A673 (cell line): ENCODE measurements around the gene FAM118B. TPM values are rescaled to one million over a fixed set of nuclear protein-coding genes. Genes with fewer than 3 reads are reported as not detected.
A peak's percentile ranks its signal among the peaks of the same experiment; 100 is the strongest.

Experiments used
- BruUV-seq: library from RNA; stranded (reverse); fragments of 400-500 nt; replicated peaks from 2 replicates; lab custom pipeline; 2021; lab: Mats Ljungman, UMichigan
- CTCF ChIA-PET: fragments of 300-600 bp; sonication (Branson Sonifier 250); formaldehyde crosslinking; loops from one replicate; lab custom pipeline; 2022; ENCODE audit warnings: antibody characterized with exemption; lab: Charles Lee
- POLR2A ChIA-PET: fragments of 300-600 bp; sonication (Branson Sonifier 250); formaldehyde crosslinking; loops from one replicate; lab custom pipeline; 2022; ENCODE audit warnings: antibody characterized with exemption; ENCODE audit not compliant: low non-redundant PET; lab: Charles Lee
- DNase-seq: peaks from one replicate; pipeline ENCODE4 v3.0.0-alpha.2; 2015; ENCODE audit warnings: low spot score
- H3K27ac ChIP-seq: fragments of 200-600 bp; sonication (generic); 2 replicates; pipeline ENCODE4 v1.5.1; 2016; ENCODE audit warnings: mixed run types, low read depth, mild to moderate bottlenecking, mixed read lengths, antibody characterized with exemption, low read length; ENCODE audit not compliant: poor library complexity, severe bottlenecking
- H3K27me3 ChIP-seq: fragments of 200-600 bp; sonication (generic); replicated peaks from 2 replicates; pipeline ENCODE4 v1.6.1; 2017; ENCODE audit warnings: mixed run types, low read depth, mild to moderate bottlenecking, mixed read lengths, antibody characterized with exemption, low read length; ENCODE audit not compliant: insufficient read depth, poor library complexity
- H3K36me3 ChIP-seq: fragments of 200-600 bp; sonication (generic); 2 replicates; pipeline ENCODE4 v1.6.1; 2016; ENCODE audit warnings: mixed run types, mild to moderate bottlenecking, mixed read lengths, antibody characterized with exemption, low read length; ENCODE audit not compliant: insufficient read depth, poor library complexity, severe bottlenecking
- H3K4me1 ChIP-seq: fragments of 200-600 bp; sonication (generic); 2 replicates; pipeline ENCODE4 v1.6.1; 2017; ENCODE audit warnings: mixed run types, mild to moderate bottlenecking, mixed read lengths, antibody characterized with exemption, low read length; ENCODE audit not compliant: insufficient read depth, poor library complexity, severe bottlenecking
- H3K4me3 ChIP-seq: fragments of 200-600 bp; sonication (generic); 2 replicates; pipeline ENCODE4 v1.5.1; 2016; ENCODE audit warnings: low read depth, mixed run types, mild to moderate bottlenecking, mixed read lengths, low read length; ENCODE audit not compliant: poor library complexity, severe bottlenecking
- H3K9me3 ChIP-seq: fragments of 200-600 bp; sonication (generic); 2 replicates; pipeline ENCODE4 v1.6.1; 2016; ENCODE audit warnings: mixed run types, low read depth, mild to moderate bottlenecking, mixed read lengths, antibody characterized with exemption, low read length; ENCODE audit not compliant: poor library complexity, severe bottlenecking
- EZH2 ChIP-seq: fragments of 200-600 bp; sonication (generic); IDR thresholded peaks from 2 replicates; pipeline ENCODE4 v1.6.1; 2017; ENCODE audit warnings: borderline replicate concordance, low read depth, mild to moderate bottlenecking, mixed read lengths, antibody characterized with exemption, low read length; ENCODE audit not compliant: poor library complexity, severe bottlenecking
- intact Hi-C: fragments of 100-400 bp; cut with micrococcal nuclease; formaldehyde crosslinking; loops from one replicate; pipeline ENCODE4 v1.10.0; 2022; ENCODE audit not compliant: unreplicated experiment
- total RNA-seq: library from RNA; stranded (reverse); gene quantifications from 2 replicates; pipeline ENCODE4 v1.2.3, GENCODE V29; 2021
- TF ChIP-seq, protein P1 (sequence below): fragments of 300-800, 200-600 bp; sonication (generic); conservative IDR thresholded peaks from 2 replicates; pipeline ENCODE4 v1.5.1; 2017; ENCODE audit warnings: low read depth, mild to moderate bottlenecking, antibody characterized with exemption, low read length, moderate library complexity, mixed read lengths

FAM118B gene
- total RNA-seq, 1 experiment from 2014 or later = 34.8 TPM

DNA sequence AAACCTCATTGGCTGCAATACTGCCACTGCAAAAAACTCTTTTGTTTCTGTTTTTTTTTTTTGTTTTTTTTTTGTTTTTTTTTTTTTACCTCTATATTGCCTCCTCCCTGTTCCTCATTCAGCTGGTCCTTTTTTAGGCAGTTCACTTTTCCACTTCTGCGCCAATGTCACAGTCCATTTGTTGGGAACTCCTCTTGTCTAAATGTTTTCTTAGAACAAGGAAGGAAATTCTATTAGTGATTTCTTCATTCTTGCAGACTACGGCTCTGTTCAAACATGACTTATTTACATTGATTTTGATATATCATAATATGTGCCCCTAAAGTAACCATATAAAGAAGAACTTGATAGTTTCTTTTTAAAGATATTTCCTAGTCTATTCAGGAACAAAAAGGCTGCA is 2.9 kb downstream of the FAM118B start:
- H3K36me3 ChIP-seq = peaks cover 4% of the 10 kb centered on the region
- no peak for TF ChIP-seq EZH2
- TF ChIP-seq, protein P1, sequence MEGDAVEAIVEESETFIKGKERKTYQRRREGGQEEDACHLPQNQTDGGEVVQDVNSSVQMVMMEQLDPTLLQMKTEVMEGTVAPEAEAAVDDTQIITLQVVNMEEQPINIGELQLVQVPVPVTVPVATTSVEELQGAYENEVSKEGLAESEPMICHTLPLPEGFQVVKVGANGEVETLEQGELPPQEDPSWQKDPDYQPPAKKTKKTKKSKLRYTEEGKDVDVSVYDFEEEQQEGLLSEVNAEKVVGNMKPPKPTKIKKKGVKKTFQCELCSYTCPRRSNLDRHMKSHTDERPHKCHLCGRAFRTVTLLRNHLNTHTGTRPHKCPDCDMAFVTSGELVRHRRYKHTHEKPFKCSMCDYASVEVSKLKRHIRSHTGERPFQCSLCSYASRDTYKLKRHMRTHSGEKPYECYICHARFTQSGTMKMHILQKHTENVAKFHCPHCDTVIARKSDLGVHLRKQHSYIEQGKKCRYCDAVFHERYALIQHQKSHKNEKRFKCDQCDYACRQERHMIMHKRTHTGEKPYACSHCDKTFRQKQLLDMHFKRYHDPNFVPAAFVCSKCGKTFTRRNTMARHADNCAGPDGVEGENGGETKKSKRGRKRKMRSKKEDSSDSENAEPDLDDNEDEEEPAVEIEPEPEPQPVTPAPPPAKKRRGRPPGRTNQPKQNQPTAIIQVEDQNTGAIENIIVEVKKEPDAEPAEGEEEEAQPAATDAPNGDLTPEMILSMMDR = no peak
- intact Hi-C loops = no loop called here
- DNase-seq = no peak
- no peaks in the 10 kb centered on the region for H3K27me3 ChIP-seq
- no peaks in the 10 kb centered on the region for H3K9me3 ChIP-seq
- peaks cover 21% of the 10 kb centered on the region for H3K4me1 ChIP-seq
- CTCF ChIA-PET = no interaction called here
- BruUV-seq = no TSS peak
- no peak overlapping the region for H3K4me3 ChIP-seq
- POLR2A ChIA-PET = no interaction called here
- H3K27ac ChIP-seq = no peak overlapping the region

DNA sequence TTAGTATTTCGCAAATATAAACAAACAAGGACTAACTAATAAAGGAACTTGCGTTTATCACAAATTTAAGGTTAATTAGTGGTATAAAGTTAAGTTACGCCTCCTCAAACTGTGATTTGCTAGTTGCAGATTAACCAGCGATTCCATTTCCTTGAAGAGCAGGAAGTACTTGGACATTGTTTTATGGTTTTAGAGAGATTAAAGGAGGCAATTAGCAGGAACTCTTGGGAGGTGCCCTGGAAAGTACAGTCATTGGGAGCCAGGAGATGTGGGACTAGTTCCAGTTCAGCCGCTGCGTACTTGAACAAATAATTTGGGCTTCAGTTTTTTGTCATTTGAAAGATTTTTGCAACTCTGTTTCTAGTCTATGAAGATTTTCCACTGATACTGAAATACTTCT is 3.3 kb downstream of the FAM118B start:
- peaks cover 21% of the 10 kb centered on the region for H3K4me1 ChIP-seq
- TF ChIP-seq, protein P1 = no peak
- TF ChIP-seq EZH2 = no peak
- DNase-seq = peak; percentile 46
- POLR2A ChIA-PET = no interaction called here
- no peaks in the 10 kb centered on the region for H3K36me3 ChIP-seq
- H3K27ac ChIP-seq = no peak overlapping the region
- intact Hi-C loops = no loop called here
- no peaks in the 10 kb centered on the region for H3K9me3 ChIP-seq
- no TSS peak for BruUV-seq
- no peaks in the 10 kb centered on the region for H3K27me3 ChIP-seq
- no peak overlapping the region for H3K4me3 ChIP-seq
- CTCF ChIA-PET = interaction anchor here (0.7 kb wide), 1 partner anchor 334 kb away, joined by 3 read pairs; no protein-coding TSS in a partner anchor

DNA sequence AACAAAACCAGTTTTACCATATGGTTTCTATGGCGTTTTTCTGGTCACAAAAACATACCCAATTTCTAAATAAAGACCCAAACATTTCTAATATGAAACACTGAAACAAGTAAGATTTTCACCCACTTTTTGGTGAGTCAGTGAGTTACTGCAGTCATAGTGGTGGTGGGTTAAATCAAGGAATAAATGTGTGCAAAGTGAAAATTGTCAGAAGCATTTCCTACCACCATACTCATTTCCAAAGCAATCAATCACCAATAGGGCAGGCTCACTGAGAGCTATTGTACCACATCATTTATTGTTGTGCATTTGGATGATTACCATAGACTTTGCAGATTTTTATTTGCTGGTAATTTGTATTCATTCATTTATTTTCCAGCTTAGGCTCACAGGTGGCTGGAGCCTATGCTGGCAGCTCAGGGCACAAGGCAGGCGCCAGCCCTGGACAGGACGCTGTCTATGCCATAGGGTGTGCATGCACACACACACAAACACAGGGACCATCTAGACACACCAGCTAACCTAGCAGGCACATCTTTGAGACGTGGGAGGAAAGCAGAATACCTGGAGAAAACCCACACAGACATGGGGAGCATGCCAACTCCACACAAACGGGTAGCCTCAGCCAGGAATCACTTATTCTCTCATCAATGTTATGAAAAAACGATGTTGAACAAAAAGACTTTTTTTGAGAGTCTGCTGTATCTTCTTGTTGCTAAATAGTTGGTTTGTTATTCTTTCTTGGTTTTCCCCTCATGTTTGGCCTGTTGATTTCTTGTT is 5.1 kb downstream of the FAM118B start:
- TF ChIP-seq, protein P1 = no peak
- no peak for TF ChIP-seq EZH2
- peaks cover 14% of the 10 kb centered on the region for H3K4me1 ChIP-seq
- ChIA-PET POLR2A (no interaction called here), CTCF (no interaction called here)
- no peak for DNase-seq
- no peaks in the 10 kb centered on the region for H3K27me3 ChIP-seq
- H3K27ac ChIP-seq = no peak overlapping the region
- no peaks in the 10 kb centered on the region for H3K9me3 ChIP-seq
- H3K4me3 ChIP-seq = no peak overlapping the region
- H3K36me3 ChIP-seq = no peaks in the 10 kb centered on the region
- BruUV-seq = no TSS peak
- intact Hi-C loops = no loop called here
